ENCODE measurements around the gene LBH. TPM values are rescaled to one million over a fixed set of nuclear protein-coding genes. Genes with fewer than 3 reads are reported as not detected.

The LBH gene
- total and polyA plus RNA-seq, 2 experiments from 2014 or later, result 54.1 to 75.9 TPM

DNA sequence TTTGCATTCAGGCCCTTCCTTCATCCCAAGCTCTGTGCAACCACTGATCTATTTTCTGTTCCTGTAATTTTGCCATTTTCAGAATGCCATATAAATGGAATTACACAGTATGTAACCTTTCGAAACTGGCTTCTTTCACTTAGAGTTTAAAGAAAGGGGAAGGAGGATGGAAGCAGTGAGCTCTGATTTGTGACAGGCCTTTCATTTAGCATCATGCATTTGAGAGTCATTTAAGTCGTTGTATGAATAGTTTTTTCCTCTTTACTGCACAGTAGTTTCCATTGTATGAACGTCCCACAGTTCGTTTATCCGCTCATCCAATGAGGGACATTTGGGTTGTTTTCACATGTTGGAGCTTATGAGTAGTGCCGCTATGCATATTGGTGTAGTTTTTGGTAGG is 67.0 kb downstream of the LBH start:
- H3K9me3 ChIP-seq (ENCODE audit: low read depth), result no peaks in the 10 kb centered on the region
- WGBS (ENCODE audit: low lambda C conversion rate, missing lambda C conversion rate), result 96% methylated on average over 6 of the region's 6 CpGs
- no peak overlapping the region for H2AFZ ChIP-seq
- H3K4me3 ChIP-seq, result no peak overlapping the region
- H3K36me3 ChIP-seq (replicated peaks; ENCODE audit: insufficient read depth, low read depth), result no peaks in the 10 kb centered on the region
- no peak for DNase-seq (ENCODE audit: low spot score)
- TF ChIP-seq, protein P1, sequence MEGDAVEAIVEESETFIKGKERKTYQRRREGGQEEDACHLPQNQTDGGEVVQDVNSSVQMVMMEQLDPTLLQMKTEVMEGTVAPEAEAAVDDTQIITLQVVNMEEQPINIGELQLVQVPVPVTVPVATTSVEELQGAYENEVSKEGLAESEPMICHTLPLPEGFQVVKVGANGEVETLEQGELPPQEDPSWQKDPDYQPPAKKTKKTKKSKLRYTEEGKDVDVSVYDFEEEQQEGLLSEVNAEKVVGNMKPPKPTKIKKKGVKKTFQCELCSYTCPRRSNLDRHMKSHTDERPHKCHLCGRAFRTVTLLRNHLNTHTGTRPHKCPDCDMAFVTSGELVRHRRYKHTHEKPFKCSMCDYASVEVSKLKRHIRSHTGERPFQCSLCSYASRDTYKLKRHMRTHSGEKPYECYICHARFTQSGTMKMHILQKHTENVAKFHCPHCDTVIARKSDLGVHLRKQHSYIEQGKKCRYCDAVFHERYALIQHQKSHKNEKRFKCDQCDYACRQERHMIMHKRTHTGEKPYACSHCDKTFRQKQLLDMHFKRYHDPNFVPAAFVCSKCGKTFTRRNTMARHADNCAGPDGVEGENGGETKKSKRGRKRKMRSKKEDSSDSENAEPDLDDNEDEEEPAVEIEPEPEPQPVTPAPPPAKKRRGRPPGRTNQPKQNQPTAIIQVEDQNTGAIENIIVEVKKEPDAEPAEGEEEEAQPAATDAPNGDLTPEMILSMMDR (IDR thresholded peaks at IDR 0.05; ENCODE audit: poor library complexity), result no peak
- no peak for TF ChIP-seq EZH2 (IDR thresholded peaks at IDR 0.05; ENCODE audit: borderline replicate concordance)
- TF ChIP-seq EZH2phosphoT487 (IDR thresholded peaks at IDR 0.05; ENCODE audit: low read depth, severe bottlenecking, unreplicated experiment), result no peak
- H3K27me3 ChIP-seq, result no peaks in the 10 kb centered on the region
- no peak overlapping the region for H3K4me2 ChIP-seq
- H4K20me1 ChIP-seq (ENCODE audit: insufficient read depth, poor library complexity, severe bottlenecking), result no peaks in the 10 kb centered on the region
- no peak overlapping the region for H3K27ac ChIP-seq
- H3K79me2 ChIP-seq, result no peaks in the 10 kb centered on the region
- H3K9me2 ChIP-seq (replicated peaks; ENCODE audit: insufficient read depth), result no peaks in the 10 kb centered on the region
- peaks cover 4% of the 10 kb centered on the region for H3K4me1 ChIP-seq (ENCODE audit: insufficient read depth)

DNA sequence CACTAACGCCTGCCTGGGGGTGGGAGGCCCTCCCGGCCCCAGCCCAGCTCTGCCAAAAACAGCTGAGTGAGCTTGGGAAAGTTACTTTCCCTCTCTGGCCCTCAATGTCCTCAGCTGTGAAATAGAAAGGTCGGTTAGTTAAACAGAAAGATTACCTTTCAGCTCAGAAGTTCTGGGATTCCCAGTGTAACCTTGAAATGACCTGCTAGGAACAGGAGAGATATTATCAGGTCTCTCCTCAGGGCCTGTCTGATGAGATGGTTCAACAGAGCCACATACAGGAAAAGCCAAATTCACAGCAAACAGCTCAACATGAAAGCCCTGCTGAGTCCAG is 68.8 kb downstream of the LBH start:
- H3K9me3 ChIP-seq (ENCODE audit: low read depth), result no peaks in the 10 kb centered on the region
- H3K4me1 ChIP-seq (ENCODE audit: insufficient read depth), result peaks cover 4% of the 10 kb centered on the region
- no peak overlapping the region for H3K4me3 ChIP-seq
- WGBS (ENCODE audit: low lambda C conversion rate, missing lambda C conversion rate), result 42% methylated on average over 3 of the region's 3 CpGs
- H3K4me2 ChIP-seq, result no peak overlapping the region
- DNase-seq (ENCODE audit: low spot score), result no peak
- H4K20me1 ChIP-seq (ENCODE audit: insufficient read depth, poor library complexity, severe bottlenecking), result no peaks in the 10 kb centered on the region
- no peak for TF ChIP-seq EZH2phosphoT487 (IDR thresholded peaks at IDR 0.05; ENCODE audit: low read depth, severe bottlenecking, unreplicated experiment)
- TF ChIP-seq EZH2 (IDR thresholded peaks at IDR 0.05; ENCODE audit: borderline replicate concordance), result no peak
- TF ChIP-seq, protein P1 (IDR thresholded peaks at IDR 0.05; ENCODE audit: poor library complexity), result no peak
- no peak overlapping the region for H2AFZ ChIP-seq
- H3K36me3 ChIP-seq (replicated peaks; ENCODE audit: insufficient read depth, low read depth), result no peaks in the 10 kb centered on the region
- H3K27ac ChIP-seq, result no peak overlapping the region
- no peaks in the 10 kb centered on the region for H3K27me3 ChIP-seq
- H3K9me2 ChIP-seq (replicated peaks; ENCODE audit: insufficient read depth), result no peaks in the 10 kb centered on the region
- no peaks in the 10 kb centered on the region for H3K79me2 ChIP-seq

DNA sequence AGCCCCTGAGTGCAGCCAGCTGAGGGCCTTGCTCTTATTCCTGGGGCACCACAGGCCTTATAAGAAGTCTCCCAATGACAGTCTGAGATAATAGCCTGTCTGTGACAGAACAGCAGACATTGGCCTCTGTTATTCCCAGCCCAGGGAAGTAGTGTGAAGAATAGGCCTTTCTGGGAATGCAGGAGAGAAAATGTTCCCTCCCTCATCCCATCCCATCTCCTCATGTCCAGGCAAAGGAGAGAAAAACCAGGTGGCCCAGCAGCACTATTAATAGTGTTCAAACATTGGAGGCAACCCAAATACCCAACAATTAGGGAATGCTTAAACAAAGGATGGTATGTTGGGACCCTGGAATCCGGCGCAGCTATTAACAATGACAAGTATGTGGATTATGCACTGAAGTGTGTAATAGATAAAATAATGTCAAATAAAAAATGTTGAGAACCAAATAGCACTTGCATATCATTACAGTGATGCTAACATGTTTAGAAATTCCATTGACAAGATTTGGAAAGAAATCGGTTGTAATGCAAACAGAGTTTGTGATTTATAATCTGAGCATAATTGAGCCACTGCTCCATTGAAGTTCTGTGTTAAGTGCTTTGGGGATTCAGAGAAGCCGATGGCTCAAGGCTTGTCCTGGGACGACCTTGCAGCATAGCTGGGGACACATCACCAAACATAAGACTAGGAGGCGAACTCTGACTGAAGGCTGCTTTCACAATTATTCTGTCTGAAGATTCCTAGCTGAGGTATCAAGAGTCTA is 69.3 kb downstream of the LBH start:
- no peaks in the 10 kb centered on the region for H3K27me3 ChIP-seq
- no peak overlapping the region for H3K4me3 ChIP-seq
- no peak overlapping the region for H2AFZ ChIP-seq
- H3K4me1 ChIP-seq (ENCODE audit: insufficient read depth), result peaks cover 4% of the 10 kb centered on the region
- H4K20me1 ChIP-seq (ENCODE audit: insufficient read depth, poor library complexity, severe bottlenecking), result no peaks in the 10 kb centered on the region
- TF ChIP-seq, protein P1 (IDR thresholded peaks at IDR 0.05; ENCODE audit: poor library complexity), result no peak
- TF ChIP-seq EZH2 (IDR thresholded peaks at IDR 0.05; ENCODE audit: borderline replicate concordance) (no peak), EZH2phosphoT487 (IDR thresholded peaks at IDR 0.05; ENCODE audit: low read depth, severe bottlenecking, unreplicated experiment) (no peak)
- DNase-seq (ENCODE audit: low spot score), result no peak
- WGBS (ENCODE audit: low lambda C conversion rate, missing lambda C conversion rate), result 53% methylated on average over 6 of the region's 6 CpGs
- no peak overlapping the region for H3K27ac ChIP-seq
- H3K36me3 ChIP-seq (replicated peaks; ENCODE audit: insufficient read depth, low read depth), result no peaks in the 10 kb centered on the region
- no peaks in the 10 kb centered on the region for H3K9me3 ChIP-seq (ENCODE audit: low read depth)
- no peak overlapping the region for H3K4me2 ChIP-seq
- no peaks in the 10 kb centered on the region for H3K79me2 ChIP-seq
- H3K9me2 ChIP-seq (replicated peaks; ENCODE audit: insufficient read depth), result no peaks in the 10 kb centered on the region
